Amniotic stem cell (primary cell): ENCODE data around the gene P2RY14.

Experiments used
- DNase-seq: peaks from one replicate; lab custom pipeline; 2025; lab: John Stamatoyannopoulos, UW

Gene P2RY14

GRCh38 chr3:151278230-151278629, at the start of gene P2RY14:
TSS of gene P2RY14 (minus strand) at chr3:151278542. CDS start at chr3:151214316, 64,226 bp downstream.
- no peak for DNase-seq

- no peak for DNase-seq
Observed at GRCh38 chr3:151327571-151328198, 49.3 kb upstream of the P2RY14 start.

- no peak for DNase-seq
Observed at GRCh38 chr3:151322511-151322910, 44.2 kb upstream of the P2RY14 start.

- no peak for DNase-seq
Observed at GRCh38 chr3:151321526-151321925, 43.2 kb upstream of the P2RY14 start.

- DNase-seq = no peak
Observed at GRCh38 chr3:151320131-151320530, 41.8 kb upstream of the P2RY14 start.

- no peak for DNase-seq
Observed at GRCh38 chr3:151319628-151320027, 41.3 kb upstream of the P2RY14 start.

GRCh38 chr3:151318991-151319390, 40.6 kb upstream of the P2RY14 start:
- DNase-seq = no peak

- no peak for DNase-seq
Observed at GRCh38 chr3:151318313-151318712, 40.0 kb upstream of the P2RY14 start.

- DNase-seq = no peak
Observed at GRCh38 chr3:151316267-151316991, 38.1 kb upstream of the P2RY14 start, which contains the start of gene GPR87. TSS of gene GPR87 (minus strand) at chr3:151316820. CDS start at chr3:151300100, 16,720 bp downstream.

- DNase-seq = no peak
Observed at GRCh38 chr3:151315846-151316245, 37.5 kb upstream of the P2RY14 start.

GRCh38 chr3:151315136-151315535, 36.8 kb upstream of the P2RY14 start:
- DNase-seq = no peak

GRCh38 chr3:151314593-151314992, 36.3 kb upstream of the P2RY14 start:
- DNase-seq = no peak

GRCh38 chr3:151314137-151314536, 35.8 kb upstream of the P2RY14 start:
- DNase-seq = no peak

GRCh38 chr3:151312972-151313371, 34.6 kb upstream of the P2RY14 start:
- no peak for DNase-seq

- DNase-seq = no peak
Observed at GRCh38 chr3:151309566-151309965, 31.2 kb upstream of the P2RY14 start.

- DNase-seq = no peak
Observed at GRCh38 chr3:151307583-151308488, 29.5 kb upstream of the P2RY14 start.

GRCh38 chr3:151307131-151307530, 28.8 kb upstream of the P2RY14 start:
- no peak for DNase-seq

GRCh38 chr3:151306168-151306810, 27.9 kb upstream of the P2RY14 start:
- no peak for DNase-seq

- no peak for DNase-seq
Observed at GRCh38 chr3:151305775-151306151, 27.4 kb upstream of the P2RY14 start.

GRCh38 chr3:151305060-151305774, 26.9 kb upstream of the P2RY14 start:
- DNase-seq = peak; percentile 78

GRCh38 chr3:151303751-151304150, 25.4 kb upstream of the P2RY14 start:
- DNase-seq = no peak
